GM21515 (cell line): ENCODE data around the gene CTNNA3.

Experiments used
- ATAC-seq: cut with Tn5 transposase; IDR thresholded peaks from one replicate; pipeline ENCODE4 v1.9.1; 2021; ENCODE audit not compliant: unreplicated experiment

The CTNNA3 gene

DNA sequence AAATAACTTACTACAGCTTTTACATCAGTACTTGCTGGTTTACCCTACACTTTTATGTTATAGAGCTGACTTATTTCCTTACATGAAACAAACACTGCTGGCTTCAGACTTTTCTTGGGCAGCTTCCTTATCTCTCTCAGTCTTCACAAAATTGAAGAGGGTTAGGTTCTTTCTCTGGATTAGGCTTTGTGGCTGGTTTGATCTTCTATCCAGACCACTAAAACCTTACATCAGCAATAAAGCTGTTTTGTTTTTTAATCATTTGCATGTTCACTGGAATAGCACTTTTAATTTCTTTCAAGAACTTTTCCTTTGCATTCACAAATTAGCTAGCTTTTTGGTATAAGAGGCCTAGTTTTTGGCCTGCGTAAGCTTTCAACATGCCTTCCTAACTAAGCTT is 551.5 kb downstream of the CTNNA3 start:
- ATAC-seq = no peak

DNA sequence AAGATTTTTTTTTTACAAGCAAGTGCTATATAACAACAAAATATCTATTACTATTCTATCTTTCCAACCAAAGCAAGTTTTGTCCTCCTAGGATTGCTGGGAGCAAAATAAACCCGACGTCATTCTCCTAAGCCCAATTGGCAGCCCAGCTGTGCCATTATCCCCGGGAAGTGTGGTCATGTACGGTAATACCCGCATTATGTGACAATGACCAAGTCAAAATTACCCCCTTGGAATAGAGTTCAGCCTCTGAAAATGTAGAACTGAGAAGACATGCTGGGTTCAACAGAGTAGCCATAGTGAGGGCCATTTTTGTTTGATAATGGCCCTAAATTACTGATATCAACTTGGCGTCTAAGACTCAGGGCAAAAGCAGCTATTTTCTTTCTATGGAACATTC is 554.7 kb downstream of the CTNNA3 start:
- ATAC-seq = no peak

DNA sequence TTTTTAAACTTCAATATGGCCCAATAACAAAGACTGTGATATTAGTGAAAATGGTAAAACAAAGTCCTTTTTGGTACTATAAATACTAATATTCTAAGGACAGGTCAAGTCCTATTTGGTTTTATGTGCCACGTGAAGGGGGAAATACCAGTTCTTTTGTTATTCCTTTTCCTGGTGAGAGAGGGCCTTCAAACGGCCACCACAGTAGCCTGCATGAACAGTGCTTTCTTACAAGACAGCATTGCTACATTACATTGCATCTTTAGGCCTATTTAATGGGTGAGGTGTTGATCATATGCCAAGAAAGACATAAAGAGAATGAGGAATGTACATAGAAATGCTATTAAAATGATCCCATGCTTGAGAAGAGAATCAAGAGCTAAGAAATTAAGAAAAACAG is 555.4 kb downstream of the CTNNA3 start:
- ATAC-seq = no peak

GRCh38 chr10:67127441-67127840 is 568.6 kb downstream of the CTNNA3 start:
- no peak for ATAC-seq

GRCh38 chr10:67119651-67120050 is 576.3 kb downstream of the CTNNA3 start:
- ATAC-seq = no peak

DNA sequence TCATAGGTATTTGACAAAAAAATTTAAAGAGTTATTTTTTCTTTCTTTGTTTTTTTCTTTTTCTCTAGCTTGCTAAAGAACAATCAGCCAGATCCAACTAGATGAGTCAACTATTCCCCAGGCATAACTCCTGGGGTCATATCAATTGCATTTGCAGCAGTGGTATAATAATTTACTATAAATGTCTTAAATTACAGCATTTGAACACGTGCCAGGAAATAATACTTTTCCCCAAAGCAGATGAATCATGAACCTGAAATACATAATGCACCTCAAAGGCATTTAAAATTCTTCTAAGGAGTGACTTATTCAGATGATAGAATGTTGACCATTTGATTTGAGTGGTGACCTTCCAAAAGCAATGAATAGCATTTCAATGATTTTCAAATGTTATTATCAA is 580.0 kb downstream of the CTNNA3 start:
- ATAC-seq = no peak

DNA sequence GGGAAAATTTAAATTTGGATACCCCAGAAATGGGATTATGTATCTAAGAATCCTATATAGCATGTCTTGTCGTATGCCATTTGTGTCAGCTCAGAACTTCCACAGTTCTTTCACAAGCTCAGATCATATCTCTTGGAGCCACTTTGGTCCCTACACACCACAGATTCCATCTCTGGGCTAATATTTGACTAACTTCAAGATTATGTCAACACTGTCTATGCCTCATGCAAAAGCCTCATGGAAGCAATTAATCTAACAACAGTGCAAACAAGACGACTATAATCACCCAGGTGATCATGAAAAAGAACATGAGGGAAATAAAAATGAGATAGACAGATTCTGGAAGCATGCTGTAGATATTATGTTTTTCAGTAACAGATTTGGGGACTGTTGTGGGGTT is 581.0 kb downstream of the CTNNA3 start:
- ATAC-seq = no peak

DNA sequence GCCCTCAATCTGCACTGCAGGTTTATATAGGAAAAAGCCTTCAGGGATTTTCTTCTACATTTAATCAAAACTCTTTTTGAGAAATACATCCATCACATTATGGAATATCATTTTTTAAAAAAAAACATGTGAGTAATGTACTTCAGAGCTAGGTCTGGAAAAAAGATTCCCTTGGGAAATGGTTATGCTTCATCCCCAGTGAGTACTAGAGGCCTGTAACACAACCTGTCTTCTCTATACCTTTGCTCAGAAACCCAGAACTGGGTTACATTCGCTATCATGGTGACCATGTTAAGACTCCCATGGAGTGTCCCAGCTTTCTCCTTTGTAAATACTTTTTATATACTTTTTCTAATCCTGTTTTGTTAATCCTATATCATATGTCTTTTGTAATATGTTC is 583.2 kb downstream of the CTNNA3 start:
- no peak for ATAC-seq

DNA sequence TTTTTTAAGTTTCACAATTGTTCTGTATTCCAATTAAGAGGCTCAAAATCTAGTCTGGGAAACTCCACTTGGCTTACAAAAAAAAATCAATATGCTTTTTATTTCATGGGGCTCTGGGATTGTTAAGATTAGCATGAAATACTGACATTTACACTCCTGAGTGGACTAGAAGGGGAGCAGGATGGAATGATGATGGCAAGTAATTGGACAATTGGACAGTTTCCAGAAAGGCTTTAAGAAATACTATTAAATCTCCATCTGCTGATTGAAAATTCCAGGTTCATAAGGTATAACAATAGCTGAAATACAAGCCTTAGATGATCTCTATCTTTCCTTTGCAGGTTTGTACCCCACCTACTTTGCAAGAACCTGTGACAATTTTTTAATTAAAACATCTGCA is 585.7 kb downstream of the CTNNA3 start:
- ATAC-seq = no peak

DNA sequence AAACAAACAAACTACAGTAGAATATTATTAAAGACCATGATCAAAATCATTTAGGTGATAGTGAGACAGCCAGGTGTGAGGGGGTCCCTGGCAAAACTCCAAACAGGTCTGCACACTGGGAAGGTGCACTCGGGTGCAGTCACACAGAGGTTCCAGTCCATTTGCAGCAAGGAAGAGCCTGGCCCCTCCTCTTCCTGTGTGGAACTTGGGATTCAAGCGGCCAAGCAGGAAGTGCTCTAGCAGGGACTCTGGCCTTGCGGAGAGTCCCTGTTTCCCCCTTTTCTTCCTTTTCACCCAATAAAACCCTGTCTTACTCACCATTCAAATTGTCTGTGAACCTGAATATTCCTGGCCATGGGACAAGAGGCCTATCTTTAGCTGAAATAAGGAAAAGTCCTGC is 588.3 kb downstream of the CTNNA3 start:
- ATAC-seq = no peak

DNA sequence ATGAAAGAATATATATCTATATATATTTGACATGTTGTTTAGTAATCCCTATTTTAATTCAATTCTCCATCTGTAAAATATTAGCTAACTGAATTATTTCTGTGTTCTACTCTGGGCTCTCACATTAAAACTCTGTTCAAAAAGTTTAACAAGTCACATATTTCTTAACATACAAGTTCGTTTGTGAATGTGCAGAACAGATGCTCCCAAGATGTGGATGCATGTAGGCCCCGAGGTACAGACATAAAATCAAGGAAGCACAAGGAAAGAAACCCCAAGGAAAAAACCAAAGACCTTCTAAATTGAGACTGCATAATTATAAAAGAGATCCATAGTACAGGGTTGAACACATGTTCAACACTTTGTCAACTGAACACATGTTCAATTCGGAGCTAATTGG is 595.0 kb downstream of the CTNNA3 start:
- ATAC-seq = no peak

GRCh38 chr10:67098461-67098860 is 597.5 kb downstream of the CTNNA3 start:
- no peak for ATAC-seq

DNA sequence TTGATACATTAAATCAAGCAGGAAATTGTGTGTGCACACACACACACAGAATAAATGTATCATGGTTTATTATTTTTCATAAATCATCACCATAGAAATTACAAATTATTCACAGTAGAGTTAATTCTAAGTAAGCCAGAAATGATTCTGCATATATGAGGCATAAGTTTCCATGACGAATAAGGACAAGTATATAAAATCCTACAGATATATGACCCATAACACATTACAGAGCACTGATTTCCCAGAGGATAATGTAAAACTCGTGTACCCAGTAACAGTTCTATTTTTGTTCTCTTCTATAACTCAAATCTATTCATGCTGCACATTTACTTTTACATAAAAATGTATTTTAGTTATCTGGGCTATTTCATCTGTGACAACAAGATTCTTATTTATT is 600.5 kb downstream of the CTNNA3 start:
- no peak for ATAC-seq

- no peak for ATAC-seq
Observed at GRCh38 chr10:67088036-67088435, 608.0 kb downstream of the CTNNA3 start.

DNA sequence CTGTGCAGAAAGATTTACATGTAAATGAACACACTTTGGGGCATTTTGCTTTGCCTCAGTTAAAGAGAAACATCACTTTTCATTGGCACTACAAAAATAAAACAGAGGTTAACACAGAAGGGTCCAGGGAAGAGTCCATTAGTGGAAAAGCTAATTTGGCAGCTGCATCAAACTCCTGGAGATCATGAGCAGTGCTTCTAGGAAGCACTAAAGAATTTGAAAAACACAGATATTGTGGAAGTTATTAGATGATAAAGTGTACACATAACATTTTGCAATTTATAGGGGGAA is 608.9 kb downstream of the CTNNA3 start:
- no peak for ATAC-seq

DNA sequence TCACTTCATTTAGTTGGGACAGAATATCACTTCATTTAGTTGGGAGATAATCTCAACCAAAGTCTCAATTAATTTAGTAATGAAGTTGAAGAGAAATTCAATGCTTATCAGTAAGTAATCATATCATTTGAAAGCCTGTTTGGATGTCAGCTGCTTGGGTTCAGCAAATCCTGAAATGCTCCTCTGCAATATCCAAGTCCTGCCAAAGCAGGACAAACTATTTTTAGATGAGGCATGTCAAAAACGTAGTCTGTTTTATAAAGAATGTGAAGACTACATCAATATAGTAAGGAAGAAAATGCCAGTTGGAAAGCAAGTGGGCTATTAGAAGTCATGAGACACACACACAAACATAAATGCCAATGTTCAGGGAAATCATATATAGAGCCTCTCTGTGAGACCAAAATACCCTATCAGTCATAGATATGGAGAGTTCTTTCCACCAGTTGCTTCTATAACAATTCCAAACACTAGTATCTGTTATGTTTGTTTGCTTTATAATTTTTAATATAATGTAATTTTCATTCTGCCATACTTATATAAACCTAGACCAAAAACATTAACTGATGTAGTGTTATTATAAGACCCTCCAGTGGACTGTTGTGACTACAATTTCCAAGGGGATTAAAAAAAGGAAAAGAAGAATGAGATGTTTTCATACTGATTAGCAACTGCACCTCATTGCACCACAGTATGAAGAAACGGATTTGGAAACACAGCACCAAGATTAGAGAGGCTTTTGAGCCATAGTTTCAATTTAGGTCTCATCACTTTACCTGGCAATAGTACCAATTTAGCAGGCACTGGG is 609.5 kb downstream of the CTNNA3 start:
- ATAC-seq = no peak

DNA sequence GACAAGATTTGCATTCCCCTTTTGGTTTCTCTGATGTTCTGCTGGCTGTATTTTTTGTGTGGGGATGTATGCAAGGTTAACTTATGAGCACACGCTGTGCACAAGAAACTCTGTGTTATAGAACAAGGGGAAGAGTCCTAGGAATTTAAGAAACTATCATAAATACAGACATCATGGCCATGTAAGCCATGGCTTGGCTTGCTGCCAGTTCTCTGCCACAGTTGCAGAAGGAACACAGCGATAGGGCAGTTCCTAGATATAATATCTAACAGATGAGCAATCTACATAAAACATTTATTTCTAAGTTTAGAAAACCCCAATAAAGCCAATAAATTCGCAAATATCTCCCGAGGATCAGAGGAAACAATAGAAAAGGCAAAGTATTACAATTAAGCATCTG is 616.9 kb downstream of the CTNNA3 start:
- no peak for ATAC-seq

- ATAC-seq = no peak
Observed at GRCh38 chr10:67077376-67077775, 618.6 kb downstream of the CTNNA3 start.

DNA sequence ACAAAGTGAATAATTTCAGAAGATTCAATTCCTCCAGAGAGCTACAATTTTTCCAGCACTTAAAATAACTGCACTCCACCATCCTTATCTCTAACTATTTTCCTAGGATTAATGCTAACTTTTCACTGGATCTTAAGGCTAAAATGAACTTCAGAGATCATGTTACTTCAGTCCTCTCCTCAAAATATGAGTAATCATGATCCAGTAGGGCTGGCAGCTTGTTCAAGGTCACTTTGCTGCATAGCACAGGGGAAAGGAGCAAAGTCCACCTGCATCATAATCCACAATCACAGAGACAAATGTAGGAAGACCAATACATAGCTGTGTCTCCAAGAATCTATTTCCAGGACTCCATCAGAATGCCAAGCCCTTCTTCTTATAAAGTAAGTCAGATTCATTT is 619.9 kb downstream of the CTNNA3 start:
- no peak for ATAC-seq

GRCh38 chr10:67075491-67075971 is 620.5 kb downstream of the CTNNA3 start:
- ATAC-seq = no peak

DNA sequence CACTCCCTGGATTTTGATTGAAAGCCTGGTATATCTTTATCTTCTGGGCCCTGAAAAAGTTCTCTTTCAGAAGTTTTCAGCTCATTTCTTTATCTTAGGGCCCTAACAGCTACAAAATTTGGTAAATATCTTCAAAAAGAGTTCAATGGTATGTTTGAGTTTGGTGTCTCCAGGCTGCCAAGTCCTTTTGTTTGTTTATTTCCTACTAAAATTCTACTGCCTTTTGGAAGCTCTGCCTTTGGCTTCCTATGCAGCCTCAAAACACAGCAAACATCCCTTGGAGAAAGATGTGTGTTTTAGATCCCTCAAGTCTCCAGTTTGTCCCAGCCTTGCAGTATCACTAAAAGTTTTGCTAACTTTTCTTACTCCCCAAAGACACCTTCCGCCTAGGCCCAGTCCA is 623.3 kb downstream of the CTNNA3 start:
- no peak for ATAC-seq

GRCh38 chr10:67050415-67050814 is 645.6 kb downstream of the CTNNA3 start:
- ATAC-seq = no peak

- ATAC-seq = no peak
Observed at GRCh38 chr10:67049988-67050387, 646.0 kb downstream of the CTNNA3 start.
